H1 (cell line): Measurements from ENCODE around the gene PRMT3. TPM values are rescaled to one million over a fixed set of nuclear protein-coding genes. Genes with fewer than 3 reads are reported as not detected.

Source experiments
- CTCF ChIA-PET: fragments of 300-600 bp; sonication (Branson Sonifier 250); formaldehyde crosslinking; loops from one replicate; lab custom pipeline; 2021; ENCODE audit not compliant: partially characterized antibody; lab: Charles Lee
- POLR2A ChIA-PET: fragments of 300-600 bp; sonication (Branson Sonifier 250); formaldehyde crosslinking; loops from one replicate; lab custom pipeline; 2021; ENCODE audit warnings: inconsistent platforms; ENCODE audit not compliant: partially characterized antibody; lab: Charles Lee
- DNase-seq, 2 experiments: peaks; one replicate each; pipeline versions ENCODE4 v3.0.0 to v3.0.0-alpha.2; 2010 to 2022; ENCODE audit warnings: low spot score in 2 of 2, low read depth in 1 of 2, mixed read lengths in 1 of 2
- FAIRE-seq: peaks from 2 replicates; lab custom pipeline; 2011; peaks lifted over from hg19 to GRCh38; lab: Jason Lieb, UNC
- H2AFZ ChIP-seq: 2 replicates; pipeline ENCODE4 v1.8.1; 2012; ENCODE audit warnings: low read length, inconsistent platforms
- H2AK5ac ChIP-seq: 2 replicates; pipeline ENCODE4 v1.6.1; 2013; ENCODE audit warnings: low read depth, low read length
- H2BK120ac ChIP-seq: replicated peaks from 2 replicates; pipeline ENCODE3; 2013; ENCODE audit warnings: low read depth, low read length, inconsistent platforms
- H2BK12ac ChIP-seq: 2 replicates; pipeline ENCODE4 v1.6.1; 2013; ENCODE audit warnings: low read depth, low read length
- H2BK15ac ChIP-seq: 2 replicates; pipeline ENCODE4 v1.6.1; 2013; ENCODE audit warnings: low read length
- H2BK20ac ChIP-seq: 2 replicates; pipeline ENCODE4 v1.6.1; 2013; ENCODE audit warnings: low read length
- H2BK5ac ChIP-seq: 2 replicates; pipeline ENCODE4 v1.6.1; 2013; ENCODE audit warnings: low read depth, low read length
- H3K14ac ChIP-seq: 2 replicates; pipeline ENCODE4 v1.6.1; 2013; ENCODE audit warnings: inconsistent platforms; ENCODE audit not compliant: insufficient read length
- H3K18ac ChIP-seq: 2 replicates; pipeline ENCODE4 v1.6.1; 2013; ENCODE audit warnings: low read length; ENCODE audit errors: extremely low read depth
- H3K23ac ChIP-seq: 2 replicates; pipeline ENCODE4 v1.6.1; 2013; ENCODE audit warnings: inconsistent platforms; ENCODE audit not compliant: insufficient read length
- H3K23me2 ChIP-seq: 2 replicates; pipeline ENCODE4 v1.6.1; 2013; ENCODE audit warnings: low read depth, low read length
- H3K27ac ChIP-seq: 2 replicates; pipeline ENCODE4 v1.6.1; 2011; ENCODE audit warnings: low read depth, low read length, inconsistent platforms
- H3K27me3 ChIP-seq, 4 experiments: replicated peaks in 1 of 4; 1 replicate in 1 of 4; 2 replicates in 3 of 4; pipeline versions ENCODE4 v1.6.1 to v1.8.1; 2011 to 2013; ENCODE audit warnings: low read length in 3 of 4, mild to moderate bottlenecking in 3 of 4, inconsistent platforms in 2 of 4, mixed read lengths in 2 of 4, moderate library complexity in 1 of 4; ENCODE audit not compliant: control insufficient read depth in 3 of 4, insufficient read depth in 3 of 4; ENCODE audit errors: extremely low read depth in 1 of 4
- H3K36me3 ChIP-seq, 4 experiments: 2 replicates each; pipeline versions ENCODE4 v1.6.1 to v1.8.1; 2011 to 2013; ENCODE audit warnings: mild to moderate bottlenecking in 4 of 4, low read length in 3 of 4, moderate library complexity in 2 of 4, control low read depth in 1 of 4, inconsistent platforms in 1 of 4; ENCODE audit not compliant: insufficient read depth in 4 of 4, control insufficient read depth in 2 of 4
- H3K4ac ChIP-seq: replicated peaks from 2 replicates; pipeline ENCODE3; 2013; ENCODE audit warnings: low read length, low read depth, mixed read lengths, inconsistent platforms; ENCODE audit not compliant: insufficient read length
- H3K4me1 ChIP-seq, 4 experiments: replicated peaks in 1 of 4; 1 replicate in 1 of 4; 2 replicates in 3 of 4; pipeline versions ENCODE4 v1.6.1 to v1.8.1; 2011 to 2013; ENCODE audit warnings: low read length in 3 of 4, inconsistent platforms in 2 of 4, mixed read lengths in 1 of 4; ENCODE audit not compliant: insufficient read depth in 4 of 4, control insufficient read depth in 3 of 4
- H3K4me2 ChIP-seq, 2 experiments: 2 replicates each; pipeline versions ENCODE4 v1.6.1 to v1.8.1; 2011 to 2013; ENCODE audit warnings: low read depth in 2 of 2, low read length in 2 of 2, control low read depth in 1 of 2, inconsistent platforms in 1 of 2, mild to moderate bottlenecking in 1 of 2; ENCODE audit not compliant: insufficient read depth in 1 of 2
- H3K4me3 ChIP-seq, 4 experiments: fragments of 200-600, 300-600 bp in 1 of 4; sonication (generic), shearing (Covaris generic), sonication (Bioruptor Twin) in 1 of 4; 2 replicates each; pipeline versions ENCODE4 v1.5.1 to v1.8.1; 2011 to 2016; ENCODE audit warnings: low read length in 4 of 4, low read depth in 3 of 4, control low read depth in 2 of 4, inconsistent platforms in 2 of 4, mild to moderate bottlenecking in 2 of 4, mixed read lengths in 1 of 4, moderate library complexity in 1 of 4; ENCODE audit not compliant: insufficient read depth in 2 of 4; ENCODE audit errors: extremely low read depth in 1 of 4
- H3K56ac ChIP-seq: replicated peaks from 2 replicates; pipeline ENCODE3; 2013; ENCODE audit warnings: low read depth, mild to moderate bottlenecking, mixed read lengths, low read length, inconsistent platforms; ENCODE audit not compliant: insufficient read length
- H3K79me1 ChIP-seq: 2 replicates; pipeline ENCODE4 v1.6.1; 2013; ENCODE audit warnings: low read depth, low read length, control low read depth
- H3K79me2 ChIP-seq, 2 experiments: 2 replicates each; pipeline versions ENCODE4 v1.6.1 to v1.8.1; 2012 to 2013; ENCODE audit warnings: low read length in 2 of 2, mild to moderate bottlenecking in 2 of 2, inconsistent platforms in 1 of 2; ENCODE audit not compliant: insufficient read depth in 2 of 2, control insufficient read depth in 1 of 2
- H3K9ac ChIP-seq, 4 experiments: replicated peaks in 1 of 4; 1 replicate in 1 of 4; 2 replicates in 3 of 4; pipeline versions ENCODE4 v1.6.1 to v1.8.1; 2011 to 2013; ENCODE audit warnings: low read depth in 3 of 4, low read length in 3 of 4, control low read depth in 2 of 4, mild to moderate bottlenecking in 2 of 4, moderate library complexity in 2 of 4, inconsistent platforms in 1 of 4; ENCODE audit errors: extremely low read depth in 1 of 4
- H3K9me3 ChIP-seq, 2 experiments: 2 replicates each; pipeline versions ENCODE4 v1.6.1 to v1.8.1; 2012 to 2013; ENCODE audit warnings: mild to moderate bottlenecking in 2 of 2, moderate library complexity in 2 of 2, control low read depth in 1 of 2, inconsistent platforms in 1 of 2, low read depth in 1 of 2, low read length in 1 of 2, mixed read lengths in 1 of 2; ENCODE audit not compliant: insufficient read depth in 2 of 2
- H4K20me1 ChIP-seq, 2 experiments: replicated peaks in 1 of 2; 2 replicates each; pipeline versions ENCODE3 to v1.8.1; 2011 to 2013; ENCODE audit warnings: inconsistent platforms in 2 of 2, low read length in 2 of 2, mild to moderate bottlenecking in 1 of 2; ENCODE audit not compliant: insufficient read depth in 2 of 2, control insufficient read depth in 1 of 2
- H4K5ac ChIP-seq: 2 replicates; pipeline ENCODE4 v1.6.1; 2013; ENCODE audit warnings: low read length, low read depth, mixed read lengths, inconsistent platforms; ENCODE audit not compliant: insufficient read length
- H4K8ac ChIP-seq: 2 replicates; pipeline ENCODE4 v1.8.0; 2013; ENCODE audit warnings: mild to moderate bottlenecking, moderate library complexity, low read length, inconsistent platforms; ENCODE audit not compliant: insufficient read depth; ENCODE audit errors: extremely low read depth
- H4K91ac ChIP-seq: replicated peaks from 2 replicates; pipeline ENCODE3; 2013; ENCODE audit warnings: low read length, mixed read lengths, inconsistent platforms; ENCODE audit not compliant: insufficient read length
- GABPA ChIP-seq: IDR thresholded peaks from 2 replicates; pipeline ENCODE4 v1.6.1; 2011; ENCODE audit warnings: mild to moderate bottlenecking, low read length, moderate library complexity, borderline replicate concordance; ENCODE audit not compliant: insufficient read depth
- SUZ12 ChIP-seq: fragments of 200-600 bp; sonication (generic); IDR thresholded peaks from 2 replicates; pipeline ENCODE4 v1.6.1; 2012; ENCODE audit warnings: mild to moderate bottlenecking, inconsistent platforms, low read length, moderate library complexity, mixed read lengths
- polyA plus RNA-seq, 7 experiments: library from polyadenylated mRNA; depleted of rRNA in 3 of 7; stranded (reverse) in 5 of 7; unstranded in 2 of 7; fragments of >200 nt in 5 of 7; fragments of 200-250 nt in 2 of 7; gene quantifications; 1 replicate in 5 of 7; 2 replicates in 1 of 7; 4 replicates in 1 of 7; pipeline versions ENCODE4 v1.2.1 to v1.2.3, GENCODE V29; 2011 to 2013; ENCODE audit warnings: missing spikeins in 2 of 7, mixed read lengths in 2 of 7
- total RNA-seq: library from RNA; stranded (reverse); fragmentation: NEBNext Ultra II Directional; extraction: Animal tissue kit (Norgen Biotek cat#: 25700); gene quantifications from 2 replicates; pipeline ENCODE4 v1.2.1, GENCODE V29; 2021

Gene PRMT3
- total and polyA plus RNA-seq, 2 of the 8 experiments (the other 6 are each of a cell fraction or from before 2014, with no cell fraction given): 11.2 to 26.5 TPM

GRCh38 chr11:20369826-20370225 is 17.7 kb upstream of the PRMT3 start:
- H3K9me3 ChIP-seq: no peaks in the 10 kb centered on the region
- POLR2A ChIA-PET: no interaction called here
- FAIRE-seq (no peak), DNase-seq (no peak)
- no peak overlapping the region for H4K5ac ChIP-seq
- H2BK5ac ChIP-seq: no peak overlapping the region
- H3K23me2 ChIP-seq: no peaks in the 10 kb centered on the region
- no peak overlapping the region for H3K9ac ChIP-seq
- H3K4me1 ChIP-seq: peaks cover 0 to 5% (median 3%) of the 10 kb centered on the region in 4 experiments; a peak in 2 of 7 replicates
- H3K23ac ChIP-seq: no peak overlapping the region
- H4K20me1 ChIP-seq: no peaks in the 10 kb centered on the region
- peaks cover 0 to 3% (median 0%) of the 10 kb centered on the region in 4 experiments; a peak in 1 of 8 replicates for H3K36me3 ChIP-seq
- H4K91ac ChIP-seq: no peak overlapping the region
- H2BK12ac ChIP-seq: no peak overlapping the region
- no peak overlapping the region for H3K14ac ChIP-seq
- no peak overlapping the region for H3K4ac ChIP-seq
- no peak overlapping the region for H2AFZ ChIP-seq
- H3K27me3 ChIP-seq: no peaks in the 10 kb centered on the region
- H2BK15ac ChIP-seq: no peak overlapping the region
- H3K27ac ChIP-seq: no peak overlapping the region
- no peak overlapping the region for H2AK5ac ChIP-seq
- CTCF ChIA-PET: interaction anchor here (1.0 to 7.7 kb wide), 2 partner anchors 16 to 414 kb away, joined by 8 to 49 read pairs; no protein-coding TSS in a partner anchor
- H4K8ac ChIP-seq: no peak overlapping the region
- no peak overlapping the region for H3K18ac ChIP-seq
- H3K56ac ChIP-seq: no peak overlapping the region
- no peak overlapping the region for H2BK20ac ChIP-seq
- H3K4me2 ChIP-seq: no peak overlapping the region
- H3K79me1 ChIP-seq: no peaks in the 10 kb centered on the region
- TF ChIP-seq GABPA: no peak
- no peak for TF ChIP-seq SUZ12
- H3K4me3 ChIP-seq: no peak overlapping the region
- H3K79me2 ChIP-seq: no peaks in the 10 kb centered on the region
- no peak overlapping the region for H2BK120ac ChIP-seq
